GM12878 (cell line): ENCODE data around the gene TCP11L2. TPM values are rescaled to one million over a fixed set of nuclear protein-coding genes. Genes with fewer than 3 reads are reported as not detected.

Source experiments
- BCLAF1 ChIP-seq: fragments of 450-650 bp; IDR thresholded peaks from 2 replicates; pipeline ENCODE4 v1.6.1; 2017; ENCODE audit warnings: antibody characterized with exemption, mild to moderate bottlenecking, moderate library complexity
- BMI1 ChIP-seq: fragments of 450-650 bp; IDR thresholded peaks from 2 replicates; pipeline ENCODE4 v1.6.1; 2016; ENCODE audit warnings: mild to moderate bottlenecking, moderate library complexity, borderline replicate concordance
- BRCA1 ChIP-seq: IDR thresholded peaks from 2 replicates; pipeline ENCODE4 v1.6.1; 2011; ENCODE audit warnings: low read depth, low read length, improper control_type of control experiment
- E2F4 ChIP-seq: IDR thresholded peaks from 2 replicates; pipeline ENCODE4 v1.6.1; 2012; ENCODE audit warnings: low read depth, low read length, improper control_type of control experiment
- EZH2 ChIP-seq: IDR thresholded peaks from 2 replicates; pipeline ENCODE4 v1.6.1; 2012; ENCODE audit warnings: low read depth, mild to moderate bottlenecking, control low read depth, inconsistent platforms, low read length, borderline replicate concordance; ENCODE audit not compliant: control insufficient read depth
- KDM1A ChIP-seq: fragments of 200-600 bp; sonication (generic); IDR thresholded peaks from 2 replicates; pipeline ENCODE4 v1.6.1; 2016; ENCODE audit warnings: borderline replicate concordance
- NFIC ChIP-seq: IDR thresholded peaks from 2 replicates; pipeline ENCODE4 v1.6.1; 2012; ENCODE audit warnings: low read depth, mild to moderate bottlenecking, inconsistent platforms, low read length, moderate library complexity
- NFXL1 ChIP-seq: fragments of 450-650 bp; IDR thresholded peaks from 2 replicates; pipeline ENCODE4 v1.6.1; 2017; ENCODE audit warnings: antibody characterized with exemption, mild to moderate bottlenecking, borderline replicate concordance
- POU2F2 ChIP-seq: IDR thresholded peaks from 3 replicates; pipeline ENCODE4 v1.6.1; 2011; ENCODE audit warnings: low read depth, mild to moderate bottlenecking, low read length, borderline replicate concordance
- SIX5 ChIP-seq: IDR thresholded peaks from 2 replicates; pipeline ENCODE4 v1.6.1; 2011; ENCODE audit warnings: mild to moderate bottlenecking, low read depth, low read length, moderate library complexity; ENCODE audit not compliant: severe bottlenecking
- SMAD5 ChIP-seq: IDR thresholded peaks from 2 replicates; pipeline ENCODE4 v1.6.1; 2016; ENCODE audit warnings: antibody characterized with exemption, low read depth
- SUPT20H ChIP-seq: IDR thresholded peaks from 2 replicates; pipeline ENCODE4 v1.6.1; 2011; ENCODE audit warnings: low read depth, mild to moderate bottlenecking, low read length, moderate library complexity, borderline replicate concordance; ENCODE audit not compliant: control insufficient read depth
- ZBED1 ChIP-seq: IDR thresholded peaks from 2 replicates; pipeline ENCODE4 v1.6.1; 2016; ENCODE audit warnings: borderline replicate concordance
- polyA plus RNA-seq, 11 experiments: library from polyadenylated mRNA; depleted of rRNA in 4 of 11; unstranded in 6 of 11; stranded (reverse) in 5 of 11; fragments of >200 nt; fragmentation: Nextera tagmentation in 4 of 11; fragmentation: Illumina TruSeq in 1 of 11; extraction: Ambion mirVana in 4 of 11; extraction: Trizol in 1 of 11; gene quantifications; 1 replicate in 1 of 11; 2 replicates in 10 of 11; pipeline versions ENCODE4 v1.2.1 to v1.2.3, GENCODE V29; 2011 to 2016; ENCODE audit warnings: inconsistent platforms in 2 of 11, missing spikeins in 2 of 11, low read depth in 1 of 11
- total RNA-seq, 4 experiments: library from RNA; depleted of rRNA in 3 of 4; stranded (reverse); fragments of >200 nt in 3 of 4; fragmentation: Illumina TruSeq in 1 of 4; extraction: Trizol in 1 of 4; gene quantifications; 2 replicates each; pipeline versions ENCODE4 v1.2.1 to v1.2.3, GENCODE V29; 2013 to 2021

TCP11L2 gene
- total and polyA plus RNA-seq, 10 of the 15 experiments (the other 5 are each of a cell fraction or from before 2014, with no cell fraction given): 0.18 to 5.0 (median 0.90) TPM

- TF ChIP-seq BMI1: no peak
- no peak for TF ChIP-seq EZH2
- TF ChIP-seq NFXL1: no peak
- TF ChIP-seq BCLAF1: peak; percentile 98
- no peak for TF ChIP-seq KDM1A
- TF ChIP-seq NFIC: no peak
- TF ChIP-seq POU2F2: no peak
- TF ChIP-seq ZBED1: no peak
- TF ChIP-seq SMAD5: no peak
- TF ChIP-seq BRCA1: no peak
- no peak for TF ChIP-seq SUPT20H
- no peak for TF ChIP-seq E2F4
- TF ChIP-seq SIX5: peak; percentile 44
Observed at GRCh38 chr12:106302401-106303201, at the start of gene TCP11L2 (continued).
